GM23338 (cell line): ENCODE data around the gene LIFR.

Experiments
- CREB1 ChIP-seq: fragments of 250-450 bp; sonication (Bioruptor Pico); IDR thresholded peaks from 2 replicates; pipeline ENCODE4 v1.5.0; 2020; ENCODE audit warnings: low read depth, mild to moderate bottlenecking, moderate library complexity
- CTCF ChIP-seq, 2 experiments: fragments of 200-600 bp in 1 of 2; sonication (generic) in 1 of 2; conservative IDR thresholded peaks; 2 replicates each; pipeline versions ENCODE4 v1.5.1 to v1.6.1; 2016 to 2017; ENCODE audit warnings: antibody characterized with exemption in 2 of 2, low read depth in 2 of 2, mild to moderate bottlenecking in 2 of 2, moderate library complexity in 1 of 2
- EZH2 ChIP-seq: fragments of 200-600 bp; sonication (generic); IDR thresholded peaks from one replicate; pipeline ENCODE4 v1.8.0; 2017; ENCODE audit warnings: antibody characterized with exemption, mild to moderate bottlenecking, low read depth; ENCODE audit not compliant: unreplicated experiment
- EZH2phosphoT487 ChIP-seq: fragments of 200-600 bp; sonication (generic); IDR thresholded peaks from one replicate; pipeline ENCODE4 v1.8.1; 2018; ENCODE audit warnings: antibody characterized with exemption; ENCODE audit not compliant: unreplicated experiment
- JUNB ChIP-seq: IDR thresholded peaks from one replicate; pipeline ENCODE4 v1.6.1; 2016; ENCODE audit warnings: antibody characterized with exemption; ENCODE audit not compliant: unreplicated experiment
- POLR2AphosphoS5 ChIP-seq: IDR thresholded peaks from 2 replicates; pipeline ENCODE4 v1.6.1; 2016; ENCODE audit warnings: antibody characterized with exemption, low read depth
- REST ChIP-seq: IDR thresholded peaks from one replicate; pipeline ENCODE4 v1.6.1; 2018; ENCODE audit warnings: antibody characterized with exemption; ENCODE audit not compliant: unreplicated experiment

- TF ChIP-seq JUNB (no peak), REST (no peak), CTCF (conservative IDR thresholded peaks at IDR 0.05; ENCODE audit: low read depth in 2 of 2) (no peak), EZH2 (no peak), POLR2AphosphoS5 (no peak), CREB1 (CRISPR knock-in tag) (no peak), EZH2phosphoT487 (no peak)
Measured at GRCh38 chr5:38603691-38604090, 47.2 kb upstream of the LIFR start.
